Caco-2 (cell line): ENCODE data around the gene ZNF181. TPM values are rescaled to one million over a fixed set of nuclear protein-coding genes. Genes with fewer than 3 reads are reported as not detected.

Source experiments
- BruUV-seq: library from RNA; stranded (reverse); fragments of 400-500 nt; replicated peaks from 2 replicates; lab custom pipeline; 2021; lab: Mats Ljungman, UMichigan
- CTCF ChIA-PET: fragments of 300-600 bp; sonication (Branson Sonifier 250); formaldehyde crosslinking; loops from one replicate; lab custom pipeline; 2022; ENCODE audit warnings: antibody characterized with exemption; lab: Charles Lee
- POLR2A ChIA-PET: fragments of 300-600 bp; sonication (Branson Sonifier 250); formaldehyde crosslinking; loops from one replicate; lab custom pipeline; 2022; ENCODE audit warnings: antibody characterized with exemption; lab: Charles Lee
- DNase-seq, 2 experiments: peaks; one replicate each; pipeline versions ENCODE4 v3.0.0 to v3.0.0-alpha.2; 2020 to 2022
- H3K27me3 ChIP-seq: replicated peaks from 2 replicates; pipeline ENCODE4 v1.6.0; 2011; ENCODE audit warnings: low read length; ENCODE audit not compliant: control insufficient read depth, insufficient read depth
- H3K36me3 ChIP-seq: 2 replicates; pipeline ENCODE4 v1.5.1; 2011; ENCODE audit warnings: low read length; ENCODE audit not compliant: control insufficient read depth, insufficient read depth
- H3K4me1 ChIP-seq: fragments of 250-450 bp; sonication (Bioruptor Pico); 2 replicates; pipeline ENCODE4 v1.5.1; 2020; ENCODE audit warnings: mild to moderate bottlenecking
- H3K4me3 ChIP-seq: 2 replicates; pipeline ENCODE4 v1.5.1; 2011; ENCODE audit warnings: low read depth, mild to moderate bottlenecking, control low read depth, low read length
- H3K9me3 ChIP-seq: fragments of 250-450 bp; sonication (Bioruptor Pico); 2 replicates; pipeline ENCODE4 v1.5.1; 2020; ENCODE audit warnings: mild to moderate bottlenecking, moderate library complexity
- H3K27ac Mint-ChIP-seq: one replicate; pipeline ENCODE4 v1.8.0; 2022; ENCODE audit warnings: mixed read lengths; ENCODE audit not compliant: unreplicated experiment
- H3K27me3 Mint-ChIP-seq: one replicate; pipeline ENCODE4 v1.8.0; 2022; ENCODE audit warnings: mixed read lengths; ENCODE audit not compliant: insufficient read depth, unreplicated experiment
- H3K36me3 Mint-ChIP-seq: one replicate; pipeline ENCODE4 v1.8.0; 2022; ENCODE audit warnings: mild to moderate bottlenecking, mixed read lengths; ENCODE audit not compliant: insufficient read depth, unreplicated experiment
- H3K4me1 Mint-ChIP-seq: one replicate; pipeline ENCODE4 v1.8.0; 2022; ENCODE audit warnings: low read depth, mixed read lengths; ENCODE audit not compliant: unreplicated experiment
- H3K4me3 Mint-ChIP-seq: one replicate; pipeline ENCODE4 v1.8.0; 2022; ENCODE audit warnings: mild to moderate bottlenecking, moderate library complexity, mixed read lengths; ENCODE audit not compliant: unreplicated experiment
- H3K9me3 Mint-ChIP-seq: one replicate; pipeline ENCODE4 v1.8.0; 2022; ENCODE audit warnings: mixed read lengths; ENCODE audit not compliant: unreplicated experiment
- CTCF ChIP-seq, 2 experiments: fragments of 200-600 bp in 1 of 2; IDR thresholded peaks; 1 replicate in 1 of 2; 2 replicates in 1 of 2; pipeline versions ENCODE4 v1.5.1 to v1.8.0; 2011 to 2022; ENCODE audit warnings: antibody characterized with exemption in 1 of 2, control low read depth in 1 of 2, inconsistent platforms in 1 of 2, low read depth in 1 of 2, low read length in 1 of 2, mild to moderate bottlenecking in 1 of 2, moderate library complexity in 1 of 2; ENCODE audit not compliant: insufficient read depth in 1 of 2, severe bottlenecking in 1 of 2, unreplicated experiment in 1 of 2
- intact Hi-C: fragments of 100-400 bp; cut with micrococcal nuclease; formaldehyde crosslinking; loops from one replicate; pipeline ENCODE4 v1.10.0; 2022; ENCODE audit not compliant: unreplicated experiment
- total RNA-seq: library from RNA; stranded (reverse); gene quantifications from 2 replicates; pipeline ENCODE4 v1.2.3, GENCODE V29; 2022

Gene ZNF181
- total RNA-seq, 1 experiment from 2014 or later: 5.4 TPM

GRCh38 chr19:34787059-34787824 is 53.2 kb downstream of the ZNF181 start:
- no peak overlapping the region for H3K4me3 Mint-ChIP-seq
- no peak overlapping the region for H3K27ac Mint-ChIP-seq
- no peak for TF ChIP-seq CTCF (IDR thresholded peaks at IDR 0.05; ENCODE audit: insufficient read depth in 1 of 2, low read depth in 1 of 2, low read length in 1 of 2, severe bottlenecking in 1 of 2, unreplicated experiment in 1 of 2)
- H3K9me3 ChIP-seq: peaks cover 19% of the 10 kb centered on the region
- no peak for DNase-seq
- CTCF ChIA-PET: no interaction called here
- H3K4me1 ChIP-seq: no peaks in the 10 kb centered on the region
- POLR2A ChIA-PET: no interaction called here
- H3K27me3 ChIP-seq: no peaks in the 10 kb centered on the region; the same call in 1 of the 2 replicates
- H3K36me3 ChIP-seq: no peaks in the 10 kb centered on the region; the same call in 1 of the 2 replicates
- H3K4me1 Mint-ChIP-seq: no peaks in the 10 kb centered on the region
- H3K9me3 Mint-ChIP-seq: peaks cover 22% of the 10 kb centered on the region
- intact Hi-C loops: no loop called here
- H3K4me3 ChIP-seq: no peak overlapping the region
- peaks cover 14% of the 10 kb centered on the region for H3K27me3 Mint-ChIP-seq
- H3K36me3 Mint-ChIP-seq: no peaks in the 10 kb centered on the region
- BruUV-seq: no TSS peak

GRCh38 chr19:34788074-34788473 is 54.0 kb downstream of the ZNF181 start:
- POLR2A ChIA-PET: no interaction called here
- H3K27me3 Mint-ChIP-seq: peaks cover 11% of the 10 kb centered on the region
- H3K9me3 ChIP-seq: peaks cover 19% of the 10 kb centered on the region
- DNase-seq: no peak
- intact Hi-C loops: no loop called here
- BruUV-seq: no TSS peak
- no peaks in the 10 kb centered on the region; the same call in 1 of the 2 replicates for H3K27me3 ChIP-seq
- no peak overlapping the region for H3K4me3 ChIP-seq
- no peaks in the 10 kb centered on the region for H3K4me1 ChIP-seq
- no peak overlapping the region for H3K27ac Mint-ChIP-seq
- no peak overlapping the region for H3K4me3 Mint-ChIP-seq
- CTCF ChIA-PET: no interaction called here
- peaks cover 22% of the 10 kb centered on the region for H3K9me3 Mint-ChIP-seq
- no peaks in the 10 kb centered on the region for H3K36me3 Mint-ChIP-seq
- TF ChIP-seq CTCF (IDR thresholded peaks at IDR 0.05; ENCODE audit: insufficient read depth in 1 of 2, low read depth in 1 of 2, low read length in 1 of 2, severe bottlenecking in 1 of 2, unreplicated experiment in 1 of 2): no peak
- no peaks in the 10 kb centered on the region for H3K36me3 ChIP-seq
- H3K4me1 Mint-ChIP-seq: no peaks in the 10 kb centered on the region

GRCh38 chr19:34793565-34793964 is 59.5 kb downstream of the ZNF181 start:
- Histone ChIP-seq H3K4me1 (peaks cover 7% of the 10 kb centered on the region; the same call in 1 of the 2 replicates), H3K9me3 (peaks cover 8% of the 10 kb centered on the region; the same call in 1 of the 2 replicates), H3K4me3 (no peak overlapping the region), H3K27me3 (no peaks in the 10 kb centered on the region), H3K36me3 (no peaks in the 10 kb centered on the region)
- H3K4me1 Mint-ChIP-seq: no peaks in the 10 kb centered on the region
- no peak for DNase-seq
- H3K27me3 Mint-ChIP-seq: peaks cover 7% of the 10 kb centered on the region
- H3K9me3 Mint-ChIP-seq: peaks cover 9% of the 10 kb centered on the region
- no peaks in the 10 kb centered on the region for H3K36me3 Mint-ChIP-seq
- intact Hi-C loops: no loop called here
- H3K27ac Mint-ChIP-seq: no peak overlapping the region
- no peak overlapping the region for H3K4me3 Mint-ChIP-seq
- ChIA-PET CTCF (no interaction called here), POLR2A (no interaction called here)
- no peak for TF ChIP-seq CTCF (IDR thresholded peaks at IDR 0.05; ENCODE audit: insufficient read depth in 1 of 2, low read depth in 1 of 2, low read length in 1 of 2, severe bottlenecking in 1 of 2, unreplicated experiment in 1 of 2)
- BruUV-seq: no TSS peak
